K562 (cell line): Measurements from ENCODE around the gene NBEAL2.

Source experiments
- HDAC3 ChIP-seq: fragments of 450-650 bp; IDR thresholded peaks from 2 replicates; pipeline ENCODE4 v1.6.1; 2018; ENCODE audit warnings: borderline replicate concordance, mild to moderate bottlenecking, moderate library complexity; ENCODE audit not compliant: partially characterized antibody
- MYNN ChIP-seq, 2 experiments: sonication (generic); formaldehyde crosslinking in 1 of 2; IDR thresholded peaks; 2 replicates each; pipeline versions ENCODE4 v1.5.0 to v1.6.1; 2016 to 2020; ENCODE audit warnings: antibody characterized with exemption in 1 of 2, missing genetic modification reagents in 1 of 2
- NFATC3 ChIP-seq: fragments of 450-650 bp; IDR thresholded peaks from 2 replicates; pipeline ENCODE4 v1.6.1; 2017; ENCODE audit warnings: mild to moderate bottlenecking
- RAD21 ChIP-seq, 2 experiments: fragments of 250-450 bp in 1 of 2; fragments of 450-650 bp in 1 of 2; sonication (Bioruptor Pico) in 1 of 2; formaldehyde crosslinking in 1 of 2; IDR thresholded peaks in 1 of 2; conservative IDR thresholded peaks in 1 of 2; 2 replicates each; pipeline versions ENCODE4 v1.4.0 to v1.8.0; 2020 to 2022; ENCODE audit warnings: mild to moderate bottlenecking in 2 of 2, moderate library complexity in 1 of 2
- SIN3B ChIP-seq: fragments of 450-650 bp; IDR thresholded peaks from 2 replicates; pipeline ENCODE4 v1.6.1; 2017; ENCODE audit warnings: low read depth, mild to moderate bottlenecking, moderate library complexity

DNA sequence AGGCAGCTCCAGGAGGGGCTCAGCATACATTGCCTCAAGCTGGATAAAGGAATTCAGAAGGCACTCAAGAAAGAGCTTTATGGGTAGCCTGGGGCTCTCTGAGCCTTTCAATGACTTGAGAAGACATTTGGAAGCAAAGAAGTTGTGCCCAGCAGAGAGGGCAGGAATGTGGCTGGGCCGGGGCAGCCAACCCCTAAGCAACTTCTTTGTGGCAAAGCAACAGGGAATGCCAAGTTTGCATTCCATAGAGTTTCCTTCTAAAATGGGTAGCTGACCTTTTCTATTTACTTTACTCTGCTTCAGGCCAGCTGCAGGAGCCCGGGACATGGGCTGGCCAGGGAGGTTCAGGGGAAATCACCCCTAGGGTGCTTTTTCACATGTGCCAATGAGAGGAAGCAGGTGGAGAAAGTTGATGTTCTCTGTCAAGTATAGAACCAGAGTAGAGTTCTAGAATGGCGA is 48.5 kb upstream of the NBEAL2 start:
- TF ChIP-seq NFATC3 (no peak), MYNN (IDR thresholded peaks at IDR 0.05) (no peak), MYNN (CRISPR knock-in tag; IDR thresholded peaks at IDR 0.05) (no peak), RAD21 (CRISPR knock-in tag; conservative IDR thresholded peaks at IDR 0.05 in 1 of 2, IDR thresholded peaks at IDR 0.05 in 1 of 2) (no peak), HDAC3 (no peak), SIN3B (no peak)
